H7 (cell line): Measurements from ENCODE around the gene ABHD17C. TPM values are rescaled to one million over a fixed set of nuclear protein-coding genes. Genes with fewer than 3 reads are reported as not detected.

Experiments used
- total RNA-seq: library from RNA; depleted of rRNA; stranded (reverse); fragments of >200 nt; shearing (Covaris generic); gene quantifications from 2 replicates; pipeline ENCODE4 v1.2.3, GENCODE V29; 2014; rRNA removed

ABHD17C gene
- total RNA-seq, 1 experiment from 2014 or later = 7.2 TPM

Other genes starting within 250 kb of the ABHD17C start
- 0.03 TPM in 1 of 2 replicates, not detected in the other for gene CEMIP, start 84.1 kb downstream of the ABHD17C start, total RNA-seq